SK-N-SH (cell line): Measurements from ENCODE around the gene FANCG.

Experiments
- GATA2 ChIP-seq: sonication (generic); formaldehyde crosslinking; IDR thresholded peaks from 2 replicates; pipeline ENCODE4 v1.5.0; 2020; ENCODE audit warnings: mild to moderate bottlenecking, missing genetic modification reagents
- YY1 ChIP-seq: IDR thresholded peaks from 2 replicates; pipeline ENCODE4 v1.4.0; 2012; ENCODE audit warnings: low read depth, mild to moderate bottlenecking
- TF ChIP-seq, protein P1 (sequence below): fragments of 200-600 bp; sonication (generic); IDR thresholded peaks from 2 replicates; pipeline ENCODE4 v1.6.1; 2017; ENCODE audit warnings: antibody characterized with exemption, mild to moderate bottlenecking, moderate library complexity
- TF ChIP-seq, protein P2 (sequence below): IDR thresholded peaks from 2 replicates; pipeline ENCODE4 v1.6.1; 2012; ENCODE audit warnings: mild to moderate bottlenecking, low read depth, low read length, moderate library complexity

DNA sequence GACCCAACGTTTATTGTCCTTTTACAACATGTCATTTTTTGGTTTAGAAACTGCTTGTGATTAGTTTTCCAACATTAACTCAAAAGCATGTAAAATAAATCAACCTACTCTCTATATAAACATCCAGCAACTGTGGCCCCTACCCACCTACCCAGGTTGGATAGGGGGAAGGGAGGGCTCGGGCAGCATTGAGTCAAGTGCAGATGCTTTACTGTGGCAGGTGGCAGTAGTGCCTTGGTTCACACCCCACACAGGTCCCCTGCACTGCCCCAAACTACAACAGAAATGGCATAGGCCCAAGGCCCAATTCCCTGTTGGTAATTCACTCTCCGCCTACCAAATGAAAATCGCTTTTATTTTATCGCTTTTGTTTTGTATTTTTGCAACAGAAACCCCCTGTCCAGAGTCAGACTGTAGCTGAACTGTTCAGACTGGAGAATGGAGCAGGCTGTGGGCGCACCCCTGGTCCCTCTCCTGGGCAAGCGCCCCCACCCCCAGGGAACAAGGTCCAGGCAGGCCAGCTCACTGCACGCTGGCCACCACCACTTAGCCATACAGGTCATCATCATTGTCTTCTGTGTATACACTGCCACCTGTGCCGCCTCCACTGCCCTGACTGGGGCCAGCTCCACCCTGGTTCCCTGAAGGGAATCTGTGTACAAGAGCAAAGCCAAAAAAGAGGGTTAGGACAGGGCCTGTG is 23.0 kb downstream of the FANCG start:
- TF ChIP-seq GATA2 (CRISPR knock-in tag): no peak
- TF ChIP-seq, protein P1, sequence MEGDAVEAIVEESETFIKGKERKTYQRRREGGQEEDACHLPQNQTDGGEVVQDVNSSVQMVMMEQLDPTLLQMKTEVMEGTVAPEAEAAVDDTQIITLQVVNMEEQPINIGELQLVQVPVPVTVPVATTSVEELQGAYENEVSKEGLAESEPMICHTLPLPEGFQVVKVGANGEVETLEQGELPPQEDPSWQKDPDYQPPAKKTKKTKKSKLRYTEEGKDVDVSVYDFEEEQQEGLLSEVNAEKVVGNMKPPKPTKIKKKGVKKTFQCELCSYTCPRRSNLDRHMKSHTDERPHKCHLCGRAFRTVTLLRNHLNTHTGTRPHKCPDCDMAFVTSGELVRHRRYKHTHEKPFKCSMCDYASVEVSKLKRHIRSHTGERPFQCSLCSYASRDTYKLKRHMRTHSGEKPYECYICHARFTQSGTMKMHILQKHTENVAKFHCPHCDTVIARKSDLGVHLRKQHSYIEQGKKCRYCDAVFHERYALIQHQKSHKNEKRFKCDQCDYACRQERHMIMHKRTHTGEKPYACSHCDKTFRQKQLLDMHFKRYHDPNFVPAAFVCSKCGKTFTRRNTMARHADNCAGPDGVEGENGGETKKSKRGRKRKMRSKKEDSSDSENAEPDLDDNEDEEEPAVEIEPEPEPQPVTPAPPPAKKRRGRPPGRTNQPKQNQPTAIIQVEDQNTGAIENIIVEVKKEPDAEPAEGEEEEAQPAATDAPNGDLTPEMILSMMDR: no peak
- TF ChIP-seq YY1: no peak
- TF ChIP-seq, protein P2, sequence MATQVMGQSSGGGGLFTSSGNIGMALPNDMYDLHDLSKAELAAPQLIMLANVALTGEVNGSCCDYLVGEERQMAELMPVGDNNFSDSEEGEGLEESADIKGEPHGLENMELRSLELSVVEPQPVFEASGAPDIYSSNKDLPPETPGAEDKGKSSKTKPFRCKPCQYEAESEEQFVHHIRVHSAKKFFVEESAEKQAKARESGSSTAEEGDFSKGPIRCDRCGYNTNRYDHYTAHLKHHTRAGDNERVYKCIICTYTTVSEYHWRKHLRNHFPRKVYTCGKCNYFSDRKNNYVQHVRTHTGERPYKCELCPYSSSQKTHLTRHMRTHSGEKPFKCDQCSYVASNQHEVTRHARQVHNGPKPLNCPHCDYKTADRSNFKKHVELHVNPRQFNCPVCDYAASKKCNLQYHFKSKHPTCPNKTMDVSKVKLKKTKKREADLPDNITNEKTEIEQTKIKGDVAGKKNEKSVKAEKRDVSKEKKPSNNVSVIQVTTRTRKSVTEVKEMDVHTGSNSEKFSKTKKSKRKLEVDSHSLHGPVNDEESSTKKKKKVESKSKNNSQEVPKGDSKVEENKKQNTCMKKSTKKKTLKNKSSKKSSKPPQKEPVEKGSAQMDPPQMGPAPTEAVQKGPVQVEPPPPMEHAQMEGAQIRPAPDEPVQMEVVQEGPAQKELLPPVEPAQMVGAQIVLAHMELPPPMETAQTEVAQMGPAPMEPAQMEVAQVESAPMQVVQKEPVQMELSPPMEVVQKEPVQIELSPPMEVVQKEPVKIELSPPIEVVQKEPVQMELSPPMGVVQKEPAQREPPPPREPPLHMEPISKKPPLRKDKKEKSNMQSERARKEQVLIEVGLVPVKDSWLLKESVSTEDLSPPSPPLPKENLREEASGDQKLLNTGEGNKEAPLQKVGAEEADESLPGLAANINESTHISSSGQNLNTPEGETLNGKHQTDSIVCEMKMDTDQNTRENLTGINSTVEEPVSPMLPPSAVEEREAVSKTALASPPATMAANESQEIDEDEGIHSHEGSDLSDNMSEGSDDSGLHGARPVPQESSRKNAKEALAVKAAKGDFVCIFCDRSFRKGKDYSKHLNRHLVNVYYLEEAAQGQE: no peak
